GM12864 (cell line): ENCODE measurements around the gene OR51V1.

ENCODE experiments used
- DNase-seq: peaks from one replicate; pipeline ENCODE4 v3.0.0-alpha.2; 2011; ENCODE audit warnings: low read depth
- H3K4me3 ChIP-seq: 2 replicates; pipeline ENCODE4 v1.5.1; 2011; ENCODE audit warnings: mild to moderate bottlenecking, low read depth, low read length, control low read depth
- TF ChIP-seq, protein P1 (sequence below): IDR thresholded peaks from 2 replicates; pipeline ENCODE4 v1.5.1; 2011; ENCODE audit warnings: low read depth, mild to moderate bottlenecking, moderate library complexity, low read length, control low read depth, inconsistent platforms; ENCODE audit errors: missing control alignments

OR51V1 gene

DNA sequence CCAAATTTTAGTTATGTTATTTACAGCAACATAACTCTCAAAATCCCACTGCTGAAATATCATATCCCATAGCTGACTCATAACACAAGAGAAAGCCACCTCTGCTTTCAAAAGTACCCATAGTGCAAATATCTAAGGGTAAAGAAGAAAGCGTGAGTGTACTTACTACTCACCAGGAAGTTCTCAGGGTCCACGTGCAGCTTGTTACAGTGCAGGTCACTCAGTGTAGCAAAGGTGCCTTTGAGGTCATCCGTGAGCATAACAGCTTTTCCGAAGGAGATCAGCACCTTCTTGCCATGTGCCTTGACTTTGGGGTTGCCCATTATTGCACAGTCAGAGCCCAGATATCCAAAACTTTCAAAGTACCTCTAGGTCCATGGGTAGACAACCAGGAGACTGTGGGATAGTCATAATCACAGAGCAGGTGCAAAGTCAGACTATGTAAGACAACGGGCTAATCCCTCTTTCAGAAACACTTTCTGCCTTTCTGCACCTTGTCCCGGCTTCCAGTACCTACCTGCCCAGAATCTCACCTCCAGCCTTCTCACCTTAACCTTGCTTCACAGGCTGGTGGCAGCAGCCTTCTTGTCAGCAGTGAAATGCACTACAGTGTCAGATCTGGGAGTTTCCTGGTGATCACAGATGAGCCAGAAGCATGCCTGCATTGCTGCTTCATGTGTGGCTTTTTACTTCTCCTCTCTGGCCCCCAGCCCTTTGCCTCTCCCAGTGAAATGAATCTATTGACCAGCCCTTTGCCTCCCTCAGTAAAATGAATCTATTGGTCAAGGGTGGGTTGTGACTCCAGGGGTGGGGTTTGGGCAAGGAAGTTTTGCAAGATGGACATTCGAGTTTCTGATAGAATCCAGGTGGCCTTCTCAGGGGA lies 42.7 kb upstream of the OR51V1 start:
- H3K4me3 ChIP-seq = no peak overlapping the region
- TF ChIP-seq, protein P1, sequence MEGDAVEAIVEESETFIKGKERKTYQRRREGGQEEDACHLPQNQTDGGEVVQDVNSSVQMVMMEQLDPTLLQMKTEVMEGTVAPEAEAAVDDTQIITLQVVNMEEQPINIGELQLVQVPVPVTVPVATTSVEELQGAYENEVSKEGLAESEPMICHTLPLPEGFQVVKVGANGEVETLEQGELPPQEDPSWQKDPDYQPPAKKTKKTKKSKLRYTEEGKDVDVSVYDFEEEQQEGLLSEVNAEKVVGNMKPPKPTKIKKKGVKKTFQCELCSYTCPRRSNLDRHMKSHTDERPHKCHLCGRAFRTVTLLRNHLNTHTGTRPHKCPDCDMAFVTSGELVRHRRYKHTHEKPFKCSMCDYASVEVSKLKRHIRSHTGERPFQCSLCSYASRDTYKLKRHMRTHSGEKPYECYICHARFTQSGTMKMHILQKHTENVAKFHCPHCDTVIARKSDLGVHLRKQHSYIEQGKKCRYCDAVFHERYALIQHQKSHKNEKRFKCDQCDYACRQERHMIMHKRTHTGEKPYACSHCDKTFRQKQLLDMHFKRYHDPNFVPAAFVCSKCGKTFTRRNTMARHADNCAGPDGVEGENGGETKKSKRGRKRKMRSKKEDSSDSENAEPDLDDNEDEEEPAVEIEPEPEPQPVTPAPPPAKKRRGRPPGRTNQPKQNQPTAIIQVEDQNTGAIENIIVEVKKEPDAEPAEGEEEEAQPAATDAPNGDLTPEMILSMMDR = no peak
- DNase-seq = no peak

DNA sequence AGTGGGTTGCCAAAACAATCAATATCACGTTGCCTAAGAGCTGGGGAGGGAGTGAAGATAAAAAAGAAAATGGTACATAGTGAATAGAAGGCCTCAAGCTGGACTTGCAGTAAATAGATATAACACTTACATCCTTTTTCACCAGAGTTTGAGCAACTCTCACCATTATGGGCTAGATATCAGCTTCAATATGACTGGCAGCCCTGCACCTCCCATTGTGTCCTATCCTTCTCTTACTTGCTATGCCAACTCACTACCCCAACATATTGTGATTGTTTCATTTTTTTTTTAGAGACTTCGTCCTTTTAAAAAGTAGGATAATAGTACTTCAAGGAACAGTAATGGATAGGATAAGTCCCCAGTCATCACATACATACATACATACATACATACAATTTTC lies 41.7 kb upstream of the OR51V1 start:
- DNase-seq = no peak
- no peak overlapping the region for H3K4me3 ChIP-seq
- TF ChIP-seq, protein P1 = no peak

DNA sequence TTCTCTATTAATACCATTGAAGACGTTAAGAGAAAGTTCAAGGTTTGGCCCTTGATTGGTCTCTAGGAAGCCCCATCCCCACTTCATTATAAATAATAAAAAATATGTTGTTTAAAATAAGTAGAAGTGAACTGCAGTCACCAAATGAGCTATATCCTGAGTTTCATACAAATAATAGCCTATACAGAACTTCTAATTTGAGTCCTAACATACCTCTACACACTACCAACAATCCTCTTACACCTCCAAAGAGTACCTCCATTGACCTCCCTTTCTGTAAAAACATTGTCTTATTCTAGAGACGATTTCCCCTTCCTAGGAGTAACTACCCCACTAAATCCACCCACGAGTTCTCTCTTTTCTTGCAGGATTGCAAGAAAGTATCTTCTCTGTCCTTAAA lies 41.0 kb upstream of the OR51V1 start:
- no peak overlapping the region for H3K4me3 ChIP-seq
- TF ChIP-seq, protein P1 = no peak
- no peak for DNase-seq

DNA sequence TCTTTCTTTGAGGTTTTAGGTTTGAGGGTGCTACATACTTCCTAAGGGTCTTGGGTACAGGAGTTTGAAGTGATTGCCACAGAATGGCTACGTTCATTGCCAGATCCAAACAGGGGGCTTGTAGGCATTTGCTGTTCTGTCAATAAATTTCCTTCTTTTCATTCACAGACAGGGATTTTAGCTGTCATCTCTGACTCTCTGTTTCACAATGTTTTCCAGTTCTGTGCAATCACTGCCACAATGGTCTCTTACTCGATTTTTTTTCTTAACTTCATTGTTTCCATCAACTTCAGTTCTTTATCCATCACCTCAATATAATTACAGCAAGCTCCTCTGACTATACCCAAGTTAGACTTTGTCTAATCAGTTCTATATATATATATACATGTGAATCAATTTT lies 40.0 kb upstream of the OR51V1 start:
- TF ChIP-seq, protein P1 = no peak
- H3K4me3 ChIP-seq = no peak overlapping the region
- DNase-seq = no peak

DNA sequence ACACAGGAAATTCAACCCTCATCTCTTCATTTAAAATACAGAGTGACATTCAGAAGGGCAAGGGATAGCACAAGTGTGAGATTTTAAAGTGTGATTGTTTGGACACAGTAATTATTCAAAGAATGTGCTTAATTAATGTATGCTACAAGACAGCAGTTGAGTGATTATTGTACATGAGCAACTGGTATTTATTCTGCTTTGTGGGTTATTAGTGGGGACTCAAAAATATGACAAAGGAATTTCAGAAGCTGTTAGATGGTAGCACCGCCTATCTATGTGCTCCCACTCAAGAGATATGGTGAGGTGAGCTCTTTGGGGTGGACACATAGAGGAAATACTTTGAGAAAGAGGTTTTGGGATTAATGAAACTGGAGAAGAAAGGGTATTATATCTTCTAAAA lies 39.6 kb upstream of the OR51V1 start:
- TF ChIP-seq, protein P1 = no peak
- DNase-seq = no peak
- H3K4me3 ChIP-seq = no peak overlapping the region

DNA sequence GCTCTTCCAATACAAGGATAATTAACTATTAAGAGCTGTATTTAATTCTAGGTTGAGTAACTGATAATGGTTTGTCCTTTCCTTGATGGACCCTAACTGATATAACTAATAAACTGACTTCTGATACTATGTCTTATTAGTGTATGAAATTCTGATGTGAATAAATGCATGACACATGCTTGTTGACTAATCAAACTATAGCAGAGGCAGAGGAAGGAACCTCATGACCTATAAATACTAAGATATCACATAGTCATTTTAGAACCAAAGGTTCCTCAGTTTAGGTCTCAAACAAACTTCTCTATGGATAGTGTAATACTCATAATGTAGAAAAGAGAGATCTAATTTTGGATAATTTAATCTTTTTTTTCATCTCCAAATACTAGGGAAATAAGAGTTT lies 38.6 kb upstream of the OR51V1 start:
- TF ChIP-seq, protein P1 = no peak
- DNase-seq = no peak
- no peak overlapping the region for H3K4me3 ChIP-seq

DNA sequence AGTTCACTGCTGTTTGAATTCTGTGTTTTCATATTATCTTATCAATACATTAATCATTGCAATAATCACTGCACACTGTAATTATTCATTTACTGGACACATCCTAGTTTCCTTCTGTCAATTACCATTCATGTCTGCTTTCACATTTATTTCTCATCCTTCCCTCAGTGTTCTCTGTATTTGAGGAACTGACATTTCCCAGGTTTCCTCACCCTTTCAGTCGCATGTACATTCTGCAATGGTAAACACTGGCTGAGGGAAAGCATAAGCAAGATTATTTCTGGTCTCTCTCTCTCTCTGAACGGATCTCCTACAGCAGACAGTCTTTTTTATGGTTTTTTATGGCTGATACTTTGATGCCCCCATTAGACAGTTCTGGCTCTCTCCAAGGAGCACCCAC lies 38.0 kb upstream of the OR51V1 start:
- TF ChIP-seq, protein P1 = no peak
- no peak for DNase-seq
- no peak overlapping the region for H3K4me3 ChIP-seq
